Fibroblast of lung (primary cell): ENCODE data around the gene VPS37C. TPM values are rescaled to one million over a fixed set of nuclear protein-coding genes. Genes with fewer than 3 reads are reported as not detected.

Experiments used
- DNase-seq, 2 donors: peaks; one replicate each; pipeline versions ENCODE4 v3.0.0 to v3.0.0-alpha.2; 2010; ENCODE audit warnings: low read depth in 2 of 2
- H2AFZ ChIP-seq: 2 replicates; pipeline ENCODE4 v1.5.1; 2012; ENCODE audit warnings: low read length, control low read depth, inconsistent platforms
- H3K27ac ChIP-seq: 2 replicates; pipeline ENCODE4 v1.5.1; 2011; ENCODE audit warnings: low read length, control low read depth; ENCODE audit not compliant: insufficient read depth
- H3K27me3 ChIP-seq: 2 replicates; pipeline ENCODE4 v1.5.1; 2011; ENCODE audit warnings: mild to moderate bottlenecking, low read length; ENCODE audit not compliant: control insufficient read depth, insufficient read depth
- H3K36me3 ChIP-seq: 2 replicates; pipeline ENCODE4 v1.5.1; 2011; ENCODE audit warnings: low read length; ENCODE audit not compliant: control insufficient read depth, insufficient read depth
- H3K4me1 ChIP-seq: 2 replicates; pipeline ENCODE4 v1.5.1; 2011; ENCODE audit warnings: low read length; ENCODE audit not compliant: control insufficient read depth, insufficient read depth; ENCODE audit errors: extremely low read depth
- H3K4me2 ChIP-seq: 2 replicates; pipeline ENCODE4 v1.5.1; 2011; ENCODE audit warnings: low read length, control low read depth; ENCODE audit not compliant: insufficient read depth; ENCODE audit errors: extremely low read depth
- H3K4me3 ChIP-seq, 4 experiments: fragments of 200-600 bp in 1 of 4; sonication (generic) in 1 of 4; replicated peaks in 1 of 4; 2 replicates each; pipeline ENCODE4 v1.5.1; 2011 to 2016; ENCODE audit warnings: low read length in 4 of 4, low read depth in 3 of 4, mild to moderate bottlenecking in 3 of 4, control low read depth in 2 of 4, inconsistent platforms in 1 of 4, mixed read lengths in 1 of 4; ENCODE audit not compliant: insufficient read depth in 1 of 4; ENCODE audit errors: control extremely low read depth in 1 of 4
- H3K79me2 ChIP-seq: 2 replicates; pipeline ENCODE4 v1.5.1; 2012; ENCODE audit warnings: mild to moderate bottlenecking, low read length, inconsistent platforms; ENCODE audit not compliant: control insufficient read depth, insufficient read depth
- H3K9ac ChIP-seq: 2 replicates; pipeline ENCODE4 v1.5.1; 2011; ENCODE audit warnings: mild to moderate bottlenecking, low read length, control low read depth; ENCODE audit not compliant: insufficient read depth
- H3K9me3 ChIP-seq: 2 replicates; pipeline ENCODE4 v1.5.1; 2012; ENCODE audit warnings: low read depth, low read length; ENCODE audit not compliant: control insufficient read depth, insufficient read depth
- H4K20me1 ChIP-seq: 2 replicates; pipeline ENCODE4 v1.5.1; 2011; ENCODE audit warnings: low read length; ENCODE audit not compliant: control insufficient read depth, insufficient read depth; ENCODE audit errors: extremely low read depth
- CTCF ChIP-seq, 2 donors: IDR thresholded peaks in 1 of 2; conservative IDR thresholded peaks in 1 of 2; 1 replicate in 1 of 2; 2 replicates in 1 of 2; pipeline ENCODE4 v1.5.1; 2011 to 2012; ENCODE audit warnings: low read length in 2 of 2, control low read depth in 1 of 2, inconsistent platforms in 1 of 2, low read depth in 1 of 2, mild to moderate bottlenecking in 1 of 2
- EZH2 ChIP-seq: IDR thresholded peaks from 2 replicates; pipeline ENCODE4 v1.5.1; 2012; ENCODE audit warnings: low read length, control low read depth, mild to moderate bottlenecking; ENCODE audit errors: missing control alignments
- polyA plus RNA-seq, 2 donors: library from polyadenylated mRNA; depleted of rRNA in 1 of 2; stranded (reverse) in 1 of 2; unstranded in 1 of 2; fragments of >200 nt; gene quantifications; 2 replicates each; pipeline ENCODE4 v1.2.1, GENCODE V29; 2011 to 2012; ENCODE audit warnings: missing spikeins in 1 of 2
- total RNA-seq: library from RNA; depleted of rRNA; stranded (reverse); fragments of >200 nt; gene quantifications from 2 replicates; pipeline ENCODE4 v1.2.1, GENCODE V29; 2014

Gene VPS37C
- total and polyA plus RNA-seq, 2 donors (not counting 1 experiment from before 2014, with no cell fraction given) = 7.6 to 9.9 TPM

GRCh38 chr11:61124574-61125309 is 36.5 kb downstream of the VPS37C start:
- H2AFZ ChIP-seq = no peak overlapping the region

GRCh38 chr11:61123775-61124571 is 37.3 kb downstream of the VPS37C start:
- Histone ChIP-seq H3K4me3 (no peak overlapping the region), H2AFZ (no peak overlapping the region), H3K36me3 (peaks cover 1% of the 10 kb centered on the region), H3K9ac (no peak overlapping the region), H3K9me3 (no peaks in the 10 kb centered on the region), H3K27me3 (peaks cover 5% of the 10 kb centered on the region), H3K4me1 (peaks cover 1% of the 10 kb centered on the region), H4K20me1 (no peaks in the 10 kb centered on the region), H3K79me2 (no peaks in the 10 kb centered on the region), H3K4me2 (no peak overlapping the region), H3K27ac (no peak overlapping the region)
- no peak for DNase-seq
- TF ChIP-seq EZH2 = no peak
- no peak for TF ChIP-seq CTCF (conservative IDR thresholded peaks at IDR 0.05 in 1 of 2, IDR thresholded peaks at IDR 0.05 in 1 of 2; ENCODE audit: low read depth in 1 of 2, low read length in 2 of 2)

More at GRCh38 chr11:61124574-61125309, 36.5 kb downstream of the VPS37C start:
- Histone ChIP-seq H3K9me3 (no peaks in the 10 kb centered on the region), H3K36me3 (peaks cover 1% of the 10 kb centered on the region), H4K20me1 (no peaks in the 10 kb centered on the region), H3K9ac (no peak overlapping the region), H3K79me2 (no peaks in the 10 kb centered on the region), H3K27ac (no peak overlapping the region), H3K4me3 (no peak overlapping the region), H3K4me2 (no peak overlapping the region), H3K4me1 (peaks cover 8% of the 10 kb centered on the region), H3K27me3 (peaks cover 5% of the 10 kb centered on the region)
- TF ChIP-seq CTCF (conservative IDR thresholded peaks at IDR 0.05 in 1 of 2, IDR thresholded peaks at IDR 0.05 in 1 of 2; ENCODE audit: low read depth in 1 of 2, low read length in 2 of 2) (no peak), EZH2 (no peak)
- DNase-seq = no peak

GRCh38 chr11:61122761-61123160 is 38.5 kb downstream of the VPS37C start:
- Histone ChIP-seq H3K27ac (no peak overlapping the region), H3K36me3 (no peaks in the 10 kb centered on the region), H3K4me1 (no peaks in the 10 kb centered on the region), H4K20me1 (no peaks in the 10 kb centered on the region), H3K9me3 (no peaks in the 10 kb centered on the region), H3K4me3 (no peak overlapping the region), H3K79me2 (no peaks in the 10 kb centered on the region), H3K9ac (no peak overlapping the region), H3K27me3 (peaks cover 5% of the 10 kb centered on the region), H3K4me2 (no peak overlapping the region), H2AFZ (no peak overlapping the region)
- DNase-seq = no peak
- TF ChIP-seq EZH2 (no peak), CTCF (conservative IDR thresholded peaks at IDR 0.05 in 1 of 2, IDR thresholded peaks at IDR 0.05 in 1 of 2; ENCODE audit: low read depth in 1 of 2, low read length in 2 of 2) (no peak)
